Heart left ventricle (tissue), 13 donors: ENCODE results near the gene KNCN.

Source experiments
- CTCF ChIP-seq, 12 donors: fragments of 200-600 bp; sonication (generic) in 4 of 12; IDR thresholded peaks; one replicate each; pipeline versions ENCODE4 v1.5.0 to v1.8.0; 2018 to 2022; ENCODE audit warnings: antibody characterized with exemption in 12 of 12, mild to moderate bottlenecking in 5 of 12
- POLR2A ChIP-seq, 2 donors: fragments of 450-650 bp; IDR thresholded peaks; one replicate each; pipeline ENCODE4 v1.6.1; 2017; ENCODE audit warnings: antibody characterized with exemption in 2 of 2, mild to moderate bottlenecking in 2 of 2, moderate library complexity in 2 of 2
- donor health status: ischemic (EF 13 %, LVEDD 7.1; RV severe dilation, severe dysfunction).
- donor health status: DM: no; HTN: yes; CAD: no.
- donor health status: DM: no; HTN: no; CAD: no.
- donor health status: ischemic (EF 25% LVEDD 6.9; RV normal size, moderate dysfunction).
- donor health status: ischemic (EF 25% LVEDD 5.7; RV mildly dilated, moderate dysfunction).
- donor health status: ischemic (EF 35%, LVEDD 5.7; RV mildly dilated, moderate dysfunction).
- donor health status: nonischemic (EF 11% LVEDD 7.7; RV severe dilation, severe dysfunction).
- donor health status: DM: yes; HTN: yes; CAD: no.
- donor health status: PGD.
- donor health status: ischemic (EF 29% LVEDD 5.4; RV normal size, mild dysfunction).
- donor health status: nonischemic (EF 23%, LVEDD 6.1; RV moderate dilation, normal function).

- TF ChIP-seq CTCF (IDR thresholded peaks at IDR 0.05) (no peak), POLR2A (IDR thresholded peaks at IDR 0.05) (no peak)
Observed at GRCh38 chr1:46495778-46496177, 55.7 kb downstream of the KNCN start.
